K562 (cell line): Measurements from ENCODE around the gene SLC12A3. TPM values are rescaled to one million over a fixed set of nuclear protein-coding genes. Genes with fewer than 3 reads are reported as not detected.
A peak's percentile ranks its signal among the peaks of the same experiment; 100 is the strongest.

ENCODE experiments used
- ATAC-seq: fragments of 200-7000 bp; cut with Tn5 transposase; 3 replicates; pipeline ENCODE4 v1.9.1; 2020; ENCODE audit warnings: moderate library complexity
- BruUV-seq: library from RNA; stranded (reverse); fragments of 400-500 nt; replicated peaks from 2 replicates; lab custom pipeline; 2021; lab: Mats Ljungman, UMichigan
- CTCF ChIA-PET: fragments of 300-600 bp; formaldehyde crosslinking; extraction: SDS; loops from one replicate; lab custom pipeline; 2021; ENCODE audit warnings: low intra/inter-chr PET ratio; lab: Yijun Ruan, JAX
- POLR2A ChIA-PET: fragments of 300-600, 350-650 bp; sonication (Branson Sonifier 250); formaldehyde crosslinking; extraction: SDS; loops from one replicate; lab custom pipeline; 2021; ENCODE audit warnings: antibody characterized with exemption, inconsistent platforms; lab: Yijun Ruan, JAX
- DNase-seq, 4 experiments: peaks; one replicate each; pipeline versions ENCODE4 v3.0.0 to v3.0.0-alpha.2; 2011 to 2018; ENCODE audit warnings: low spot score in 3 of 4, mixed read lengths in 3 of 4; ENCODE audit errors: extremely low read depth in 1 of 4
- FAIRE-seq: peaks from 2 replicates; lab custom pipeline; 2011; peaks lifted over from hg19 to GRCh38; lab: Jason Lieb, UNC
- H2AFZ ChIP-seq: 2 replicates; pipeline ENCODE4 v1.6.0; 2011; ENCODE audit warnings: low read depth, low read length, control low read depth, inconsistent platforms
- H3K27ac ChIP-seq: fragments of 200-600 bp; 3 replicates; pipeline ENCODE4 v1.8.0; 2011; ENCODE audit warnings: low read depth, mild to moderate bottlenecking, control low read depth, inconsistent platforms, low read length, moderate library complexity, mixed read lengths; ENCODE audit errors: extremely low read depth
- H3K27me3 ChIP-seq, 2 experiments: fragments of 300-600 bp in 1 of 2; 2 replicates in 1 of 2; 3 replicates in 1 of 2; pipeline versions ENCODE4 v1.6.0 to v1.8.0; 2011; ENCODE audit warnings: inconsistent platforms in 2 of 2, low read length in 2 of 2, mild to moderate bottlenecking in 1 of 2, mixed read lengths in 1 of 2, moderate library complexity in 1 of 2; ENCODE audit not compliant: control insufficient read depth in 2 of 2, insufficient read depth in 2 of 2
- H3K36me3 ChIP-seq: fragments of 300-600 bp; 3 replicates; pipeline ENCODE4 v1.8.0; 2011; ENCODE audit warnings: mild to moderate bottlenecking, low read length, inconsistent platforms; ENCODE audit not compliant: control insufficient read depth, insufficient read depth
- H3K4me1 ChIP-seq, 2 experiments: fragments of 200-600 bp in 1 of 2; replicated peaks in 1 of 2; 2 replicates in 1 of 2; 3 replicates in 1 of 2; pipeline versions ENCODE4 v1.5.1 to v1.8.0; 2011; ENCODE audit warnings: inconsistent platforms in 2 of 2, low read length in 2 of 2, mild to moderate bottlenecking in 1 of 2, mixed read lengths in 1 of 2, moderate library complexity in 1 of 2; ENCODE audit not compliant: control insufficient read depth in 2 of 2, insufficient read depth in 2 of 2
- H3K4me2 ChIP-seq: 2 replicates; pipeline ENCODE4 v1.6.1; 2011; ENCODE audit warnings: low read length, control low read depth, inconsistent platforms, mixed read lengths; ENCODE audit not compliant: insufficient read depth
- H3K4me3 ChIP-seq: fragments of 200-600 bp; sonication (generic), shearing (Covaris generic); 2 replicates; pipeline ENCODE4 v1.5.1; 2016; ENCODE audit warnings: control low read depth, inconsistent platforms
- H3K79me2 ChIP-seq: fragments of 200-600 bp; 3 replicates; pipeline ENCODE4 v1.8.0; 2011; ENCODE audit warnings: low read length, inconsistent platforms; ENCODE audit not compliant: control insufficient read depth, insufficient read depth
- H3K9ac ChIP-seq, 2 experiments: 2 replicates each; pipeline versions ENCODE4 v1.6.0 to v1.6.1; 2011; ENCODE audit warnings: low read depth in 2 of 2, low read length in 2 of 2, control low read depth in 1 of 2, inconsistent platforms in 1 of 2, mild to moderate bottlenecking in 1 of 2, mixed read lengths in 1 of 2; ENCODE audit not compliant: insufficient read depth in 1 of 2
- H3K9me1 ChIP-seq: one replicate; pipeline ENCODE4 v1.6.0; 2011; ENCODE audit warnings: inconsistent platforms, mild to moderate bottlenecking, low read length, moderate library complexity; ENCODE audit not compliant: control insufficient read depth, insufficient read depth
- H3K9me3 ChIP-seq: replicated peaks from 2 replicates; pipeline ENCODE4 v1.5.1; 2011; ENCODE audit warnings: low read depth, low read length, inconsistent platforms; ENCODE audit not compliant: control insufficient read depth, insufficient read depth
- H4K20me1 ChIP-seq: replicated peaks from 2 replicates; pipeline ENCODE4 v1.6.1; 2011; ENCODE audit warnings: low read length, inconsistent platforms, mixed read lengths; ENCODE audit not compliant: control insufficient read depth, insufficient read depth
- HDAC3 ChIP-seq: fragments of 450-650 bp; IDR thresholded peaks from 2 replicates; pipeline ENCODE4 v1.6.1; 2018; ENCODE audit warnings: borderline replicate concordance, mild to moderate bottlenecking, moderate library complexity; ENCODE audit not compliant: partially characterized antibody
- HLTF ChIP-seq: fragments of 450-650 bp; IDR thresholded peaks from 2 replicates; pipeline ENCODE4 v1.6.1; 2016
- TAF7 ChIP-seq: fragments of 450-650 bp; IDR thresholded peaks from 2 replicates; pipeline ENCODE4 v1.6.1; 2016; ENCODE audit warnings: missing genetic modification characterization, missing compliant biosample characterization
- TOE1 ChIP-seq, 2 experiments: fragments of 450-650 bp in 1 of 2; sonication (generic) in 1 of 2; formaldehyde crosslinking in 1 of 2; IDR thresholded peaks; 2 replicates each; pipeline versions ENCODE4 v1.7.1 to v1.8.0; 2016 to 2022; ENCODE audit warnings: borderline replicate concordance in 2 of 2, mild to moderate bottlenecking in 2 of 2, antibody characterized with exemption in 1 of 2, inconsistent platforms in 1 of 2, low read depth in 1 of 2, missing genetic modification reagents in 1 of 2, moderate library complexity in 1 of 2
- XRCC3 ChIP-seq: fragments of 450-650 bp; IDR thresholded peaks from 2 replicates; pipeline ENCODE4 v1.6.1; 2017; ENCODE audit warnings: mild to moderate bottlenecking, moderate library complexity
- ZNF133 ChIP-seq: fragments of 250-450 bp; sonication (Bioruptor Pico); IDR thresholded peaks from 2 replicates; pipeline ENCODE4 v1.4.0; 2020; ENCODE audit warnings: mild to moderate bottlenecking
- ZNF77 ChIP-seq: fragments of 250-450 bp; sonication (Bioruptor Pico); IDR thresholded peaks from 2 replicates; pipeline ENCODE4 v1.5.0; 2020
- WGBS: fragments of 100-300 bp; shearing (Covaris generic); methylation state at CpG from one replicate; pipeline ENCODE4 v1.1.6; 2016; ENCODE audit warnings: low coverage, mixed read lengths; ENCODE audit not compliant: insufficient coverage; ENCODE audit errors: missing lambda C conversion rate; 5-methylcytosine and 5-hydroxymethylcytosine counted together
- in situ Hi-C: fragments of 300-500 bp; cut with MboI; formaldehyde crosslinking; loops from 4 replicates; pipeline ENCODE4 v1.15.0; 2018; ENCODE audit warnings: inconsistent platforms, mixed read lengths
- intact Hi-C: fragments of 100-400 bp; cut with micrococcal nuclease; formaldehyde crosslinking; loops from 2 replicates; pipeline ENCODE4 v1.14.2; 2022
- polyA plus RNA-seq, 8 experiments: library from polyadenylated mRNA; depleted of rRNA in 4 of 8; stranded (reverse) in 5 of 8; unstranded in 3 of 8; fragments of >200 nt; fragmentation: Nextera tagmentation in 2 of 8; fragmentation: Illumina TruSeq in 1 of 8; extraction: Ambion mirVana in 2 of 8; extraction: Trizol in 1 of 8; gene quantifications; 2 replicates each; pipeline versions ENCODE4 v1.2.1 to v1.2.3, GENCODE V29; 2011 to 2014; ENCODE audit warnings: inconsistent platforms in 1 of 8, missing spikeins in 1 of 8
- total RNA-seq, 7 experiments: library from RNA; depleted of rRNA in 6 of 7; stranded (reverse); fragments of >200 nt in 6 of 7; fragmentation: Illumina TruSeq in 2 of 7; extraction: Trizol in 2 of 7; gene quantifications; 2 replicates each; pipeline versions ENCODE4 v1.2.1 to v1.2.3, GENCODE V29; 2011 to 2021; ENCODE audit warnings: low replicate concordance in 1 of 7
- TF ChIP-seq, protein P1 (sequence below), 2 experiments: IDR thresholded peaks in 1 of 2; conservative IDR thresholded peaks in 1 of 2; 2 replicates each; pipeline ENCODE4 v1.6.1; 2016; ENCODE audit warnings: low read depth in 2 of 2, mild to moderate bottlenecking in 1 of 2, missing compliant biosample characterization in 1 of 2, missing genetic modification characterization in 1 of 2, moderate library complexity in 1 of 2
- TF ChIP-seq, protein P2 (sequence below): sonication (generic); formaldehyde crosslinking; IDR thresholded peaks from 2 replicates; pipeline ENCODE4 v1.8.0; 2022; ENCODE audit warnings: mild to moderate bottlenecking, missing genetic modification reagents
- TF ChIP-seq, protein P3 (sequence below): fragments of 450-650 bp; conservative IDR thresholded peaks from 2 replicates; pipeline ENCODE4 v1.6.1; 2016; ENCODE audit warnings: missing genetic modification characterization, low read depth, mild to moderate bottlenecking, missing compliant biosample characterization, moderate library complexity
- TF ChIP-seq, protein P4 (sequence below): fragments of 250-450 bp; sonication (Bioruptor Pico); IDR thresholded peaks from 2 replicates; pipeline ENCODE4 v1.8.0; 2022; ENCODE audit warnings: moderate library complexity, mild to moderate bottlenecking, inconsistent platforms
- TF ChIP-seq, protein P5 (sequence below): fragments of 450-650 bp; IDR thresholded peaks from 2 replicates; pipeline ENCODE4 v1.6.1; 2016

The SLC12A3 gene
- total and polyA plus RNA-seq, 9 of the 15 experiments (the other 6 are each of a cell fraction or from before 2014, with no cell fraction given) = not detected

DNA sequence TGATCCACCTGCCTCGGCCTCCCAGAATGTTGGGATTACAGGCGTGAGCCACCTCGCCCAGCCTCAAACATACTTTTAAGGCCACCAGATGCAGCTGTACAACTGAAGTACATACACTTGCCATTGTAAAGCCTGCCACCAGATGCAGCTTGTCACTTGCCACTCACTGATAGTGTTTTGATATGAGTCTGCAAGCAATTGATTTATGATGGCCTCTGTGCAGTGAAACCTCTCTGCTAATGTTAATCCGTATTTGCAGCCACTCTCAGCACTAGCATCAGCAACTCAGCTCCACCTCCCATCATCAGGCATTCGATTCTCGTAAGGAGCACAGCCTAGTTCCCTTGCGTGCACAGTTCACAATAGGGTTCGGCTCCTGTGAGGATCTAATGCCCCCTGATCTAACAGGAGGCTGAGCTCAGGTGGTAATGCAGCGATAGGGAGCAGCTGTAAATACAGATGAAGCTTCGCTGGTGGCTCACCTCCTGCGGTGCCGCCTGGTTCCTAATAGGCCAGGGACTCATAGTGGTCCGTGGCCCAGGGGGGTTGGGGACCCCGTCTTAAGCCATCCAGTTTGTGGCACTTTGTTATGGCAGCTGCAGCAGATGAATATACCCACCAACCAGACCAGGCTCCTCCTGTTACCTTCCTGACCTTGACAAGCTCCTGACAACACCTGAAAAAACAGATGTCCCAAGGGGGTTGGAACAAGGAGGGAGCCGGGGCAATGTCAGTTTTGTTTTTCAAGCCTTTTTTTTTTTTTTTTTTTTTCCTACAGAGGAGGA is 65.7 kb downstream of the SLC12A3 start:
- intact Hi-C loops (loop anchor here (5.0 kb wide), 1 partner anchor 58 kb away; no protein-coding TSS in a partner anchor), in situ Hi-C loops (no loop called here)
- ChIA-PET POLR2A (interaction anchor here (0.6 to 6.1 kb wide), 10 partner anchors 12 to 316 kb away, joined by 3 to 102 read pairs (median 6); no protein-coding TSS in a partner anchor), CTCF (no interaction called here)
- Histone ChIP-seq H3K9ac (peak overlapping the region; percentile 3 to 91; a peak in 3 of 4 replicates), H3K4me1 (peaks cover 17 to 22% of the 10 kb centered on the region in 2 experiments; a peak in 4 of 5 replicates), H3K36me3 (peaks cover 20% of the 10 kb centered on the region; the same call in 2 of the 3 replicates), H3K4me2 (peak overlapping the region; percentile 98; the same call in 1 of the 2 replicates), H3K79me2 (peaks cover 39% of the 10 kb centered on the region), H2AFZ (peak overlapping the region; percentile 88), H4K20me1 (peaks cover 18% of the 10 kb centered on the region; the same call in 1 of the 2 replicates), H3K9me1 (no peaks in the 10 kb centered on the region), H3K4me3 (no peak overlapping the region), H3K27me3 (no peaks in the 10 kb centered on the region), H3K27ac (peak overlapping the region; percentile 91; the same call in 2 of the 3 replicates), H3K9me3 (no peaks in the 10 kb centered on the region)
- ATAC-seq (no peak), FAIRE-seq (no peak), DNase-seq (no peak)
- WGBS = 84% methylated on average over 15 of the region's 15 CpGs
- no TSS peak for BruUV-seq
- TF ChIP-seq ZNF133 (no peak), TAF7 (no peak), TOE1 (IDR thresholded peaks at IDR 0.05; ENCODE audit: borderline replicate concordance) (no peak), TOE1 (CRISPR knock-in tag; IDR thresholded peaks at IDR 0.05; ENCODE audit: borderline replicate concordance, low read depth) (0 out of 2 replicates have a peak, but pooled peaks have one; percentile 53), XRCC3 (no peak), ZNF77 (CRISPR knock-in tag) (no peak), HLTF (no peak), HDAC3 (no peak)
- TF ChIP-seq, protein P1, sequence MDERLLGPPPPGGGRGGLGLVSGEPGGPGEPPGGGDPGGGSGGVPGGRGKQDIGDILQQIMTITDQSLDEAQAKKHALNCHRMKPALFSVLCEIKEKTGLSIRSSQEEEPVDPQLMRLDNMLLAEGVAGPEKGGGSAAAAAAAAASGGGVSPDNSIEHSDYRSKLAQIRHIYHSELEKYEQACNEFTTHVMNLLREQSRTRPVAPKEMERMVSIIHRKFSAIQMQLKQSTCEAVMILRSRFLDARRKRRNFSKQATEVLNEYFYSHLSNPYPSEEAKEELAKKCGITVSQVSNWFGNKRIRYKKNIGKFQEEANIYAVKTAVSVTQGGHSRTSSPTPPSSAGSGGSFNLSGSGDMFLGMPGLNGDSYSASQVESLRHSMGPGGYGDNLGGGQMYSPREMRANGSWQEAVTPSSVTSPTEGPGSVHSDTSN (CRISPR knock-in tag; IDR thresholded peaks at IDR 0.05; ENCODE audit: low read depth) = no peak
- TF ChIP-seq, protein P1 (tag; conservative IDR thresholded peaks at IDR 0.05; ENCODE audit: low read depth) = peak; percentile 62
- TF ChIP-seq, protein P2, sequence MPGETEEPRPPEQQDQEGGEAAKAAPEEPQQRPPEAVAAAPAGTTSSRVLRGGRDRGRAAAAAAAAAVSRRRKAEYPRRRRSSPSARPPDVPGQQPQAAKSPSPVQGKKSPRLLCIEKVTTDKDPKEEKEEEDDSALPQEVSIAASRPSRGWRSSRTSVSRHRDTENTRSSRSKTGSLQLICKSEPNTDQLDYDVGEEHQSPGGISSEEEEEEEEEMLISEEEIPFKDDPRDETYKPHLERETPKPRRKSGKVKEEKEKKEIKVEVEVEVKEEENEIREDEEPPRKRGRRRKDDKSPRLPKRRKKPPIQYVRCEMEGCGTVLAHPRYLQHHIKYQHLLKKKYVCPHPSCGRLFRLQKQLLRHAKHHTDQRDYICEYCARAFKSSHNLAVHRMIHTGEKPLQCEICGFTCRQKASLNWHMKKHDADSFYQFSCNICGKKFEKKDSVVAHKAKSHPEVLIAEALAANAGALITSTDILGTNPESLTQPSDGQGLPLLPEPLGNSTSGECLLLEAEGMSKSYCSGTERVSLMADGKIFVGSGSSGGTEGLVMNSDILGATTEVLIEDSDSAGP (CRISPR knock-in tag) = 0 out of 2 replicates have a peak, but pooled peaks have one; percentile 44
- TF ChIP-seq, protein P3, sequence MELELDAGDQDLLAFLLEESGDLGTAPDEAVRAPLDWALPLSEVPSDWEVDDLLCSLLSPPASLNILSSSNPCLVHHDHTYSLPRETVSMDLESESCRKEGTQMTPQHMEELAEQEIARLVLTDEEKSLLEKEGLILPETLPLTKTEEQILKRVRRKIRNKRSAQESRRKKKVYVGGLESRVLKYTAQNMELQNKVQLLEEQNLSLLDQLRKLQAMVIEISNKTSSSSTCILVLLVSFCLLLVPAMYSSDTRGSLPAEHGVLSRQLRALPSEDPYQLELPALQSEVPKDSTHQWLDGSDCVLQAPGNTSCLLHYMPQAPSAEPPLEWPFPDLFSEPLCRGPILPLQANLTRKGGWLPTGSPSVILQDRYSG (tag) = no peak
- TF ChIP-seq, protein P4, sequence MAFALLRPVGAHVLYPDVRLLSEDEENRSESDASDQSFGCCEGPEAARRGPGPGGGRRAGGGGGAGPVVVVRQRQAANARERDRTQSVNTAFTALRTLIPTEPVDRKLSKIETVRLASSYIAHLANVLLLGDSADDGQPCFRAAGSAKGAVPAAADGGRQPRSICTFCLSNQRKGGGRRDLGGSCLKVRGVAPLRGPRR (CRISPR knock-in tag) = no peak
- TF ChIP-seq, protein P5, sequence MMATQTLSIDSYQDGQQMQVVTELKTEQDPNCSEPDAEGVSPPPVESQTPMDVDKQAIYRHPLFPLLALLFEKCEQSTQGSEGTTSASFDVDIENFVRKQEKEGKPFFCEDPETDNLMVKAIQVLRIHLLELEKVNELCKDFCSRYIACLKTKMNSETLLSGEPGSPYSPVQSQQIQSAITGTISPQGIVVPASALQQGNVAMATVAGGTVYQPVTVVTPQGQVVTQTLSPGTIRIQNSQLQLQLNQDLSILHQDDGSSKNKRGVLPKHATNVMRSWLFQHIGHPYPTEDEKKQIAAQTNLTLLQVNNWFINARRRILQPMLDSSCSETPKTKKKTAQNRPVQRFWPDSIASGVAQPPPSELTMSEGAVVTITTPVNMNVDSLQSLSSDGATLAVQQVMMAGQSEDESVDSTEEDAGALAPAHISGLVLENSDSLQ = peak; percentile 71; the same call in 1 of the 2 replicates
